Activated T-cell treated with anti-CD3 and anti-CD28 coated beads, Interleukin-2, amount 50 U/mL, for 72 hours (primary cell): ENCODE data around the gene PXDN. TPM values are rescaled to one million over a fixed set of nuclear protein-coding genes. Genes with fewer than 3 reads are reported as not detected.
"Not testable (repeated sequence)": the region's sequence is repeated elsewhere in the genome, so short reads cannot be mapped to it uniquely, and the experiment has no call there.

ENCODE experiments used
- ATAC-seq, 2 donors: fragments of 150-1000 bp; cut with Tn5 transposase; replicated peaks in 1 of 2; 2 replicates each; pipeline ENCODE4 v1.10.0; 2021; ENCODE audit warnings: moderate library complexity in 2 of 2, mild to moderate bottlenecking in 1 of 2
- DNase-seq, 2 donors: peaks; one replicate each; pipeline ENCODE4 v3.0.0; 2021 to 2022; ENCODE audit warnings: mixed read lengths in 1 of 2
- H3K27ac Mint-ChIP-seq: one replicate; pipeline ENCODE4 v1.8.0; 2022; ENCODE audit warnings: mild to moderate bottlenecking, moderate library complexity, mixed read lengths
- H3K27me3 Mint-ChIP-seq: one replicate; pipeline ENCODE4 v1.8.0; 2022; ENCODE audit warnings: low read depth, mixed read lengths
- H3K36me3 Mint-ChIP-seq, 2 donors: one replicate each; pipeline ENCODE4 v1.8.0; 2022; ENCODE audit warnings: mixed read lengths in 2 of 2, mild to moderate bottlenecking in 1 of 2; ENCODE audit not compliant: insufficient read depth in 2 of 2
- H3K4me1 Mint-ChIP-seq: one replicate; pipeline ENCODE4 v1.8.0; 2022; ENCODE audit warnings: low read depth, mixed read lengths
- H3K4me3 Mint-ChIP-seq, 2 donors: one replicate each; pipeline ENCODE4 v1.8.0; 2022; ENCODE audit warnings: mild to moderate bottlenecking in 2 of 2, mixed read lengths in 2 of 2, moderate library complexity in 2 of 2
- H3K9me3 Mint-ChIP-seq, 2 donors: one replicate each; pipeline ENCODE4 v1.8.0; 2022; ENCODE audit warnings: mixed read lengths in 2 of 2
- total RNA-seq, 2 donors: library from RNA; stranded (reverse); gene quantifications; one replicate each; pipeline ENCODE4 v1.2.3, GENCODE V29; 2022

PXDN gene
- total RNA-seq, 2 donors from 2014 or later = 0.25 to 1.8 TPM

DNA sequence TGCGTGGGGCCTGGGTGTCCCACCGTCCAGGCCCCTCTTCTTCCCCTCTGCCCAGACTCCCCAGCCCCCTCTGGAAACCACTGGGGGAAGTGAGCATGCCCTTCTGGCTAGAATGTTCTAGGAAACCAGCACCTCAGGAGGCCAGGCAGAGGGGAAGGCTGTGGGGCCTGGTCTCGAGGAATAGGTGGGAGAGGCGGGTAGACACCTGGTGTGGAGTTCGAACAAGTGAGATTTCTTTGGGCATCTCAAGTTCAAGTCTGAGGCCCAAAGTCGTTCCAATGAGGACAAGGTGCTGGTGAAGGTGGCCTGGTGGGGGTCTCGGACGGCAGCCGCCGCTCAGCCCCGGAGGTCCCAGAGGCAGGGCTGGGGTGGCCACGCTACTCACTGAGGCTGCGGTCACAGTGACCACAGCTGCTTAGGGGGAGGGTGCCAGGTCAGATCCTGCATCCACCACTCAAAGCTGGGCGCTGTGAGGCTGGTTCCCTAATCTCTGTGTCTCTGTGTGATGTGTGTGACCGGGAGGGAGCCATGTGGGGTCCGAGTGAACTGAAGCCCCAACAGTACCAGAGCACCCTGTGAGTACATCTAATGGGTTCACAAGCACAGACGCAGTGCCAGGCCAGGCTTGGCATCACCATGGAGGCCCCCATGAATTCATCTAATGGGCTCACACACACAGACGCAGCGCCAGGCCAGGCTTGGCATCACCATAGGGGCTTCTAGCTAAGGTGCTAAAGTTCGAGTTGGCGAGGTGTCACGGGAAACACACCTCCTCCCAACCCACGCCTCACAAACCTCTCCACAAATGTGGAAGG, 26.5 kb upstream of the PXDN start:
- H3K4me3 Mint-ChIP-seq = no peak overlapping the region

GRCh38 chr2:1769703-1770422, 25.5 kb upstream of the PXDN start:
- Mint-ChIP-seq H3K9me3 (no peaks in the 10 kb centered on the region), H3K27me3 (peaks cover 5% of the 10 kb centered on the region), H3K4me3 (no peak overlapping the region), H3K36me3 (no peaks in the 10 kb centered on the region), H3K4me1 (no peaks in the 10 kb centered on the region), H3K27ac (no peak overlapping the region)
- DNase-seq (peak; percentile 61 to 62), ATAC-seq (peak; percentile 57 to 66)

More for the DNA sequence above, 26.5 kb upstream of the PXDN start:
- no peaks in the 10 kb centered on the region for H3K36me3 Mint-ChIP-seq
- no peaks in the 10 kb centered on the region for H3K4me1 Mint-ChIP-seq
- DNase-seq = no peak
- no peak for ATAC-seq
- H3K27ac Mint-ChIP-seq = no peak overlapping the region
- H3K9me3 Mint-ChIP-seq = no peaks in the 10 kb centered on the region
- peaks cover 5% of the 10 kb centered on the region for H3K27me3 Mint-ChIP-seq

GRCh38 chr2:1767939-1768691, 23.8 kb upstream of the PXDN start:
- ATAC-seq = no peak
- Mint-ChIP-seq H3K9me3 (no peaks in the 10 kb centered on the region), H3K27me3 (peaks cover 5% of the 10 kb centered on the region), H3K4me1 (no peaks in the 10 kb centered on the region), H3K4me3 (no peak overlapping the region), H3K36me3 (no peaks in the 10 kb centered on the region), H3K27ac (no peak overlapping the region)
- DNase-seq = no peak

- DNase-seq (no peak), ATAC-seq (no peak)
- peaks cover 5% of the 10 kb centered on the region for H3K27me3 Mint-ChIP-seq
- no peaks in the 10 kb centered on the region for H3K9me3 Mint-ChIP-seq
- H3K36me3 Mint-ChIP-seq = no peaks in the 10 kb centered on the region
- no peak overlapping the region for H3K27ac Mint-ChIP-seq
- no peak overlapping the region for H3K4me3 Mint-ChIP-seq
- H3K4me1 Mint-ChIP-seq = no peaks in the 10 kb centered on the region
These were observed 22.8 kb upstream of the PXDN start for GRCh38 chr2:1766851-1767811.

GRCh38 chr2:1766425-1766824, 22.1 kb upstream of the PXDN start:
- ATAC-seq (no peak), DNase-seq (no peak)
- Mint-ChIP-seq H3K4me3 (no peak overlapping the region), H3K27ac (no peak overlapping the region), H3K4me1 (no peaks in the 10 kb centered on the region), H3K27me3 (peaks cover 5% of the 10 kb centered on the region), H3K9me3 (no peaks in the 10 kb centered on the region), H3K36me3 (no peaks in the 10 kb centered on the region)

DNA sequence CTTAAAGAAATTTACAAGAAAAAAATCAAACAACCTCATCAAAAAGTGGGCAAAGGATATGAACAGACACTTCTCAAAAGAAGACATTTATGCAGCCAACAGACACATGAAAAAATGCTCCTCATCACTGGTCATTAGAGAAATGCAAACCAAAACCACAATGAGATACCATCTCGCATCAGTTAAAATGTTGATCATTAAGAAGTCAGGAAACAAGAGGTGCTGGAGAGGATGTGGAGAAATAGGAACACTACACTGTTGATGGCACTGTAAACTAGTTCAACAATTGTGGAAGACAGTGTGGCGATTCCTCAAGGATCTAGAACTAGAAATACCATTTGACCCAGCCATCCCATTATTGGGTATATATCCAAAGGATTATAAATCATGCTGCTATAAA, 20.9 kb upstream of the PXDN start:
- not testable (repeated sequence) for H3K4me3 Mint-ChIP-seq, ATAC-seq

GRCh38 chr2:1759611-1759930, 15.3 kb upstream of the PXDN start:
- H3K4me1 Mint-ChIP-seq = no peaks in the 10 kb centered on the region
- DNase-seq = no peak

More for the DNA sequence above, 20.9 kb upstream of the PXDN start:
- H3K27ac Mint-ChIP-seq, DNase-seq, H3K9me3 Mint-ChIP-seq, H3K27me3 Mint-ChIP-seq, H3K4me1 Mint-ChIP-seq, H3K36me3 Mint-ChIP-seq: not testable (repeated sequence)

GRCh38 chr2:1758774-1759610, 14.7 kb upstream of the PXDN start:
- DNase-seq = no peak
- H3K27me3 Mint-ChIP-seq = no peaks in the 10 kb centered on the region
- H3K4me1 Mint-ChIP-seq = no peaks in the 10 kb centered on the region
- H3K27ac Mint-ChIP-seq = no peak overlapping the region
- no peak for ATAC-seq
- peaks cover 0 to 4% of the 10 kb centered on the region in 2 donors for H3K9me3 Mint-ChIP-seq
- H3K4me3 Mint-ChIP-seq = no peak overlapping the region
- peaks cover 4 to 6% of the 10 kb centered on the region in 2 donors for H3K36me3 Mint-ChIP-seq

More at GRCh38 chr2:1759611-1759930, 15.3 kb upstream of the PXDN start:
- Mint-ChIP-seq H3K27me3 (no peaks in the 10 kb centered on the region), H3K4me3 (no peak overlapping the region), H3K27ac (no peak overlapping the region), H3K9me3 (peaks cover 0 to 4% of the 10 kb centered on the region in 2 donors), H3K36me3 (peaks cover 2 to 6% of the 10 kb centered on the region in 2 donors)
- ATAC-seq = no peak

DNA sequence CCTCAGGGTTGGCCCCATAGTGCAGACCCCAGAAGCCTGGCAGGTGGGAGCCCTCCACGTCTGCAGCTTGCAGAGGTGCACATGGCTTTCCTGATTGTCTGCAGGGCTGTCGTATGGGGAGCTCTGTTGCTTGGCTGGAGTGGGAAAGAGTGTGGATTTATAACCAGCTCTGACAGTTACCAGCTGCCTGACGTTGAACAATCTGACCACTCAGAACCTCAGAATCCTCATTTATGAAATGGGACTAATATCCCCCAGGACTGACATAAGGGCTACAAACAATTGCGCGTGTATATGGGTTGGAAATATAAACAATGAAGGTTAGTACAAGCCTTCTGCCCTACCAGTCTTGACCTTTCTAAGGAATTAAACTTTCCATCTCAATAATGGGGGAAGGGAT, 13.9 kb upstream of the PXDN start:
- Mint-ChIP-seq H3K27ac (no peak overlapping the region), H3K27me3 (no peaks in the 10 kb centered on the region), H3K4me1 (no peaks in the 10 kb centered on the region), H3K4me3 (no peak overlapping the region), H3K36me3 (peaks cover 4 to 6% of the 10 kb centered on the region in 2 donors), H3K9me3 (peaks cover 0 to 4% of the 10 kb centered on the region in 2 donors)
- DNase-seq (no peak), ATAC-seq (no peak)

DNA sequence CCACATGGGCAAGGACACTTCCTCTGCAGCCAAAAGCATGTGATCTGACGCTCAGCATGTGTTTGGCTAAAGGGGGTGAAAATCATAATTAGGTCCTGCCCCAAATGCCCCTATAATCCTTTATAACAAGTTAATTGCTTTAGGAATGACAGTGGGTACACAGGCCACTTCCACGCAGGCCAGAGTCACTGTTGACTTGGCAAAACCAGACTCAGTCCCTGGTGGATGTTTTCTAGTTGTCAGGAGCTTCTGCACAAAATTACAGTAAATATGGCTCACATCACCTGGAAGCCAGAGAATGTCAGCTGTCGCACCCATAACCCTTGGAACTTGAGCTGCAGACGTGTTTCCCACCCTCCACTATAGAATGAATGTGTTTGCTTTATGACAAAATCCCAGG, 13.3 kb upstream of the PXDN start:
- Mint-ChIP-seq H3K27me3 (no peaks in the 10 kb centered on the region), H3K9me3 (peaks cover 0 to 4% of the 10 kb centered on the region in 2 donors), H3K4me1 (no peaks in the 10 kb centered on the region), H3K4me3 (no peak overlapping the region), H3K27ac (no peak overlapping the region), H3K36me3 (peaks cover 4 to 6% of the 10 kb centered on the region in 2 donors)
- DNase-seq (no peak), ATAC-seq (no peak)

GRCh38 chr2:1757146-1757545, 12.8 kb upstream of the PXDN start:
- H3K9me3 Mint-ChIP-seq, ATAC-seq, H3K4me1 Mint-ChIP-seq, H3K4me3 Mint-ChIP-seq, DNase-seq, H3K27me3 Mint-ChIP-seq, H3K36me3 Mint-ChIP-seq, H3K27ac Mint-ChIP-seq: not testable (repeated sequence)

DNA sequence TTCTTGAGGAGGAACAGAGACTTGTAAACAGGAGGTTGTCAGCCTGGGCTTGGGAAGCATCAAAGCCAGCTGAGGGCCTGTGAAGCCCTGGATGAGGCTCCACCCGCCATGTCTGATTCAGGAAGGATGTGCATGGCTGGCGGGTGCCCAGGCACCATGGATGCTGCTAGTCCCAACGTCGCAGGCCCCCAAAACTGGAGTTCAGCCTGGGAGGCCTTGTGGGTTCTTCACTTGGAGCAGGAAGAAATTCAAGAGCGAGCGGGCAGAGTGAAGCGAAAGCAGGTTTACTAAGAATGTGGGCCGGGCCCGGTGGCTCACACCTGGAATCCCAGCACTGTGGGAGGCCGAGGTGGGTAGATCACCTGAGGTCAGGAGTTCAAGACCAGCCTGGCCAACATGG, 12.1 kb upstream of the PXDN start:
- H3K36me3 Mint-ChIP-seq = peaks cover 4 to 6% of the 10 kb centered on the region in 2 donors
- H3K27ac Mint-ChIP-seq = no peak overlapping the region
- no peak overlapping the region for H3K4me3 Mint-ChIP-seq
- no peaks in the 10 kb centered on the region for H3K4me1 Mint-ChIP-seq
- ATAC-seq (no peak), DNase-seq (no peak)
- H3K27me3 Mint-ChIP-seq = peaks cover under 1% of the 10 kb centered on the region
- H3K9me3 Mint-ChIP-seq = peaks cover 0 to 4% of the 10 kb centered on the region in 2 donors
